Activated CD8-positive, alpha-beta T cell treated with anti-CD3 and anti-CD28 coated beads for 36 hours (primary cell): ENCODE measurements around the gene MAGEA9B. TPM values are rescaled to one million over a fixed set of nuclear protein-coding genes. Genes with fewer than 3 reads are reported as not detected.
"Not testable (repeated sequence)": the region's sequence is repeated elsewhere in the genome, so short reads cannot be mapped to it uniquely, and the experiment has no call there.

Source experiments
- ATAC-seq: fragments of 200-7000 bp; cut with Tn5 transposase; one replicate; pipeline ENCODE4 v1.10.0; 2021; ENCODE audit warnings: mild to moderate bottlenecking, moderate library complexity
- CTCF ChIA-PET: fragments of 350-600 bp; sonication (Branson Sonifier 250); formaldehyde crosslinking; loops from one replicate; lab custom pipeline; 2021; ENCODE audit warnings: antibody characterized with exemption; lab: Charles Lee
- POLR2A ChIA-PET: fragments of 350-600 bp; sonication (Branson Sonifier 250); formaldehyde crosslinking; loops from one replicate; lab custom pipeline; 2021; ENCODE audit warnings: antibody characterized with exemption; lab: Charles Lee
- DNase-seq: peaks from one replicate; pipeline ENCODE4 v3.0.0-alpha.2; 2020
- H3K27ac Mint-ChIP-seq: one replicate; pipeline ENCODE4 v1.8.0; 2021; ENCODE audit warnings: mild to moderate bottlenecking, mixed read lengths
- H3K27me3 Mint-ChIP-seq: one replicate; pipeline ENCODE4 v1.8.0; 2021; ENCODE audit warnings: mixed read lengths
- H3K36me3 Mint-ChIP-seq: one replicate; pipeline ENCODE4 v1.8.0; 2021; ENCODE audit warnings: low read depth, mixed read lengths
- H3K4me1 Mint-ChIP-seq: one replicate; pipeline ENCODE4 v1.8.0; 2021; ENCODE audit warnings: low read depth, mixed read lengths
- H3K4me3 Mint-ChIP-seq: one replicate; pipeline ENCODE4 v1.8.0; 2021; ENCODE audit warnings: mild to moderate bottlenecking, moderate library complexity, mixed read lengths
- H3K9me3 Mint-ChIP-seq: one replicate; pipeline ENCODE4 v1.8.0; 2021; ENCODE audit warnings: mixed read lengths
- intact Hi-C: fragments of 100-400 bp; cut with micrococcal nuclease; formaldehyde crosslinking; loops from one replicate; pipeline ENCODE4 v1.10.0; 2022
- total RNA-seq, 2 experiments: library from RNA; stranded (reverse); gene quantifications; one replicate each; pipeline ENCODE4 v1.2.3, GENCODE V29; 2021
- TF ChIP-seq, protein P1 (sequence below): fragments of 200-600 bp; IDR thresholded peaks from one replicate; pipeline ENCODE4 v1.8.0; 2022; ENCODE audit warnings: antibody characterized with exemption, mild to moderate bottlenecking

MAGEA9B gene
- total RNA-seq, 2 experiments from 2014 or later = not detected

DNA sequence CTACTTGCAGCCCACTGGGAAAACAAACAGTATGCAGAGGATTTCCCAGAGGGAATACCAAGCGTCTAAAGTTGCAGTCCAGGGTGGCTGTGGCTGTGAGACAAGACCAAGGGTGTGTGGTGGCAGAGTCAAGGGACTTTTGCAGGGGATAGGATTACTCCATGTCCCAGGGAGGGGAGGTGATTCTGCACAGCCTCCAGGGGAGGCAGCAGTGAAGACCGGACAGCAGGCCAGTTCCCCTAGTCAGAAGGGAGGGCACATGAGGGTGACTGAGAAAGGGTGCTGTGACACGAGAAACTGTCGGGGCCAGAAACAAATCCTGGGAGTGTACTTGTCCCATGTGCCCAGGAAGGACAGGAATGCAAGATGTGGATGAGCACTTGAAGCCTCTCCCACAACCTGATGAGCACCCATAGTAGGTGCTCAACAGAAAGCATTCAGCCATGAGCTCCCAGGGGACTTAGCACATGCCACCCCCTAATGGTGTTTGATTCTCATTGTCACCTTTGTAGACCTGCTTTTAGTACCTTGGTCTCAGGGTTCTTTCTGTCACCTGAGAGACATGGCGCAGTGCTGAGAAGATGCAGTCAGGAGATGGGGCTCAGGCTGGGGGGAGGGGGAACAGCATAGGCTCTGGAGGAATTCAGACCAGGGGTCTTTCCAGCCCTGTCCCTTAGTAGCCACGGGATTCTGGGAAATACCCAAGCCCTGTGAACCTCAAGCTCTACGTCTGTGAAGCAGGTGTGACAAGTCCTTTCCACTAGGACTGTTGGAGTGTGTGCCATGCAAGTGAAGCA, 19.4 kb downstream of the MAGEA9B start:
- DNase-seq = no peak
- no peak overlapping the region for H3K4me3 Mint-ChIP-seq
- intact Hi-C loops = no loop called here
- ChIA-PET POLR2A (no interaction called here), CTCF (no interaction called here)
- H3K9me3 Mint-ChIP-seq = no peaks in the 10 kb centered on the region
- no peak overlapping the region for H3K27ac Mint-ChIP-seq
- H3K36me3 Mint-ChIP-seq = no peaks in the 10 kb centered on the region
- H3K4me1 Mint-ChIP-seq = peaks cover 7% of the 10 kb centered on the region
- peaks cover 2% of the 10 kb centered on the region for H3K27me3 Mint-ChIP-seq
- TF ChIP-seq, protein P1, sequence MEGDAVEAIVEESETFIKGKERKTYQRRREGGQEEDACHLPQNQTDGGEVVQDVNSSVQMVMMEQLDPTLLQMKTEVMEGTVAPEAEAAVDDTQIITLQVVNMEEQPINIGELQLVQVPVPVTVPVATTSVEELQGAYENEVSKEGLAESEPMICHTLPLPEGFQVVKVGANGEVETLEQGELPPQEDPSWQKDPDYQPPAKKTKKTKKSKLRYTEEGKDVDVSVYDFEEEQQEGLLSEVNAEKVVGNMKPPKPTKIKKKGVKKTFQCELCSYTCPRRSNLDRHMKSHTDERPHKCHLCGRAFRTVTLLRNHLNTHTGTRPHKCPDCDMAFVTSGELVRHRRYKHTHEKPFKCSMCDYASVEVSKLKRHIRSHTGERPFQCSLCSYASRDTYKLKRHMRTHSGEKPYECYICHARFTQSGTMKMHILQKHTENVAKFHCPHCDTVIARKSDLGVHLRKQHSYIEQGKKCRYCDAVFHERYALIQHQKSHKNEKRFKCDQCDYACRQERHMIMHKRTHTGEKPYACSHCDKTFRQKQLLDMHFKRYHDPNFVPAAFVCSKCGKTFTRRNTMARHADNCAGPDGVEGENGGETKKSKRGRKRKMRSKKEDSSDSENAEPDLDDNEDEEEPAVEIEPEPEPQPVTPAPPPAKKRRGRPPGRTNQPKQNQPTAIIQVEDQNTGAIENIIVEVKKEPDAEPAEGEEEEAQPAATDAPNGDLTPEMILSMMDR = no peak
- no peak for ATAC-seq

DNA sequence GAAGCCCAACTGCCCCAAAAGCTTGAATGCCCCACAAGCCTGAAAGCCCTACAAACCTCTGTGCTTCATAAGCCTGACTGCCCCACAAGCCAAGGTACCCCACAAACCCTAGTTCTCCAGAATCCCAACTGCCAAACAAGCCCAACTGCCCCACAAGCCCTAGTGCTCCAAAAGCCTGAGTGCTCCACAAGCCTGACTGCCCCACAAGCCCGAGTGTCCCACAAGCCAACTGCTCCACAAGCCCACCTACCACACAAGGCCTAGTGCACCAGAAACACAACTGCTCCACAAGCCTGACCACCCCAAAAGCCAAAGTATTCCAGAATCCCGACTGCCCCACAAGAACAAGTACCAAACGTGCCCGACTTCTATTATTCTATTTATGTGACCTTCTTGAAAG, 23.9 kb downstream of the MAGEA9B start:
- ATAC-seq (no peak), DNase-seq (no peak)
- ChIA-PET CTCF (no interaction called here), POLR2A (no interaction called here)
- H3K36me3 Mint-ChIP-seq = no peaks in the 10 kb centered on the region
- intact Hi-C loops = no loop called here
- no peaks in the 10 kb centered on the region for H3K9me3 Mint-ChIP-seq
- H3K4me1 Mint-ChIP-seq = no peaks in the 10 kb centered on the region
- TF ChIP-seq, protein P1 = no peak
- H3K27ac Mint-ChIP-seq = no peak overlapping the region
- no peaks in the 10 kb centered on the region for H3K27me3 Mint-ChIP-seq
- no peak overlapping the region for H3K4me3 Mint-ChIP-seq

DNA sequence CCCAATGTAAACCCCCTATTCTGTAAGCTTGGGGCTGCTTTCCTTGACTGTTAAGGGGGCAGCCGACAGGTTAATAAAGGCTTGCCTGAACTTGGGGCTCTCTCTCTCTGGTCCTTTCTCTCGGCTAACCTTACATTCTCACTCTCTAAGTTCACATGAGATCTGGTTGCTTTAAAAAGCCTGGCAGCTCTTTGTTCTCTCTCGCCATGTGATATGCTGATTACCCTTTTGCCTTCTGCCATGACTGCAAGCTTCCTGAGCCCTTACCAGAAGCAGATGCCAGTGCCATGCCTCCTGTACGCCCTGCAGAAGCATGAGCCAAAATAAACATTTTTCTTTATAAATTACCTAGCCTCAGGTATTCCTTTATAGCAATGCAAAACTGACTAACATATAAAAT, 32.0 kb downstream of the MAGEA9B start:
- H3K27me3 Mint-ChIP-seq, DNase-seq, intact Hi-C loops, H3K4me3 Mint-ChIP-seq, H3K4me1 Mint-ChIP-seq, H3K36me3 Mint-ChIP-seq, ATAC-seq, H3K27ac Mint-ChIP-seq, POLR2A ChIA-PET, CTCF ChIA-PET, H3K9me3 Mint-ChIP-seq: not testable (repeated sequence)

DNA sequence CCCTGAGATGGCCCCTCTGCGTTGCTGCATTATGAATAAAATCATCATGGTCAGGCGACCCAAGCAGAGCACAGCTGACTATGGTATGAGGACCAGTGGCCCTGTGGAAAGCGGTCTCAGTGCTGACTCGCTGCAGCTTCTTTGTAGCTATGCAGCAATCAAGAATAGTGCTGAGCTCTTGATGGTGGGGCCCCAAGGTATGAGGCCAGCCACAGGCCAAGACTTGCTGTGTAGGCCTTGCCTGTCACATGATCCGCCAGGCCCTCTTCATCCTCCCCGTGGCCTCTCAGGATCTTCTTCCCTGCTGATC, 35.4 kb downstream of the MAGEA9B start:
- POLR2A ChIA-PET, CTCF ChIA-PET: not testable (repeated sequence)

DNA sequence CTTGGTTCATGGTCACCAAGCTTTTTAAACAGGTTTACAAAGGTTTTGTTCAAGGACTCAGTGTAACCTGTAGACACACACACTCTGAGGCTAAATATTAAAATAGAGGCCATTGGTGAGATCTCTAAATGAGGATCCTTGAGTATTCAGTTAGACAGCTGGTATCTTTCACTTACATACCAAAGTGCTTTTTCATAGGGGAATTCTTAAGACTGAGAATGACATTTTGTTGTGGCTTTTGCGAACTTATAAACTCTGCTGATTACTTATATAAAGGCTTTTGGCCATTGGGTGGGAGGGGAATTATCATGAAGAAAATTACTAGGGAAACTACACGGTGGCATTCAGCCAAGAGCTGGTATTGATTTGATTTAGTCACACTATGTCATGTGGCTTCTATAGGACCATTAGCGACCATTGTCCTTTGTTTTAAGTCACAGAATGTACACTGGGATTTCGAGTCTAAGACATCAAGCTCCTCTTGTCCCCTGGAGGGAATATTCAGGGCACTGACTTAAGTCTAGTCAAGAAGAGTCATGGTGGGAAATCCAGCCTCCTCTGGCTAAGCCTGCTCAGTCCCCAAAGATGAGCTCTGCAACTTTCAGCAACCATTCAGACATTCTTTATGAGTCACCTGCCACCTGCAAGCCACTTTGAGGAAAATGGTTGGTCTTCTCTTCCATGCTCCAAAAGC, 35.9 kb downstream of the MAGEA9B start:
- H3K27ac Mint-ChIP-seq, POLR2A ChIA-PET, CTCF ChIA-PET, H3K36me3 Mint-ChIP-seq, H3K4me1 Mint-ChIP-seq, H3K9me3 Mint-ChIP-seq, H3K27me3 Mint-ChIP-seq, H3K4me3 Mint-ChIP-seq, DNase-seq, intact Hi-C loops: not testable (repeated sequence)
- peak; percentile 57 for ATAC-seq

More for the DNA sequence above, 35.4 kb downstream of the MAGEA9B start:
- intact Hi-C loops, H3K4me3 Mint-ChIP-seq, H3K27me3 Mint-ChIP-seq, H3K9me3 Mint-ChIP-seq, H3K4me1 Mint-ChIP-seq, DNase-seq, ATAC-seq, H3K36me3 Mint-ChIP-seq, H3K27ac Mint-ChIP-seq: not testable (repeated sequence)

DNA sequence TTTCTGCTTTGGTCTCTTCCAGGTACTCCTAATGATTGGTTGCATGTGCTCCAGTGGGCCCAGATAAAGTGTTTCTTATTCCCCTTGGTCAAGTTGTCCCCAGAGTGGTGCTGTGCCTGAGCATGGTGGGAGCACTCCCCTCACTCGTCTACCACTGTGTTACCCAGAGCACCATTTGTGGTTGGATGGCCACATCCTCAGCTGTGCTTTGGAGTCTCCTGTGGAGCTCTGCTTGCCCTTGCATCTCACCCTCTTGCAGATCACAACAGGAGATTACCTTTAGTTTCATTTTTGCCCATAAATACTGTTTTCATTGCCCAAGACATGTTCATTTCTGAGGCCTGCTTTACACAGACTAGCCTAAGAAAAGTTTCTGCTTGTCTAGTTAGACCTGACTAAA, 36.8 kb downstream of the MAGEA9B start:
- intact Hi-C loops, H3K4me1 Mint-ChIP-seq, H3K4me3 Mint-ChIP-seq, H3K9me3 Mint-ChIP-seq, H3K27me3 Mint-ChIP-seq, H3K36me3 Mint-ChIP-seq, POLR2A ChIA-PET, CTCF ChIA-PET: not testable (repeated sequence)
- H3K27ac Mint-ChIP-seq = peak overlapping the region; percentile 49
- DNase-seq = peak; percentile 30
- peak; percentile 29 for ATAC-seq

DNA sequence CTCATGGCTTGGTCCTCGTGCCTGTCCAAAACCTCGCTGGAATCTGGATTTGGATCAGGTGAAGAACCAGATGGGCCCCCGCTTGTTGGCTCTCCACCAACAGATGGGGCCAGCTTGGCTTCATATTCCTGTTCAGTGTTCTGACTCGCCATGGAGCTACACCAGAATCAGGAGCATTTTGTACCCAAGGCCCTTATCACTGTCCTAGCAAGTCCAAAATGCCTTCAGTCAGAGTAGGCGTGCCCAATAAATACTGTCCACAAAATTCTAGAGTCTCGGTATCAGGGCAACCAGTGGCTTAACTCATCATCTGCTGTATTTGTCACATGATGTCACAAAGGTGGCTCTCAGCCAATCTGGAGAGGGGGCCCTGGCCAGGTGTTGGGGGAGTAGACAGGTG, 37.6 kb downstream of the MAGEA9B start, which contains the start of gene HSFX3:
Gene HSFX3 (minus strand): TSS at position 224 of the 400 bp plus-strand sequence. CDS start 72 bp downstream, at position 152.
- H3K27me3 Mint-ChIP-seq, DNase-seq, ATAC-seq, H3K4me1 Mint-ChIP-seq, POLR2A ChIA-PET, CTCF ChIA-PET, H3K9me3 Mint-ChIP-seq, H3K36me3 Mint-ChIP-seq, H3K4me3 Mint-ChIP-seq: not testable (repeated sequence)
- H3K27ac Mint-ChIP-seq = peak within 1 kb of the TSS; percentile 49
- intact Hi-C loops = loop anchor here (10.0 kb wide), 1 partner anchor 385 kb away; the partner anchor contains the start of gene EOLA2

DNA sequence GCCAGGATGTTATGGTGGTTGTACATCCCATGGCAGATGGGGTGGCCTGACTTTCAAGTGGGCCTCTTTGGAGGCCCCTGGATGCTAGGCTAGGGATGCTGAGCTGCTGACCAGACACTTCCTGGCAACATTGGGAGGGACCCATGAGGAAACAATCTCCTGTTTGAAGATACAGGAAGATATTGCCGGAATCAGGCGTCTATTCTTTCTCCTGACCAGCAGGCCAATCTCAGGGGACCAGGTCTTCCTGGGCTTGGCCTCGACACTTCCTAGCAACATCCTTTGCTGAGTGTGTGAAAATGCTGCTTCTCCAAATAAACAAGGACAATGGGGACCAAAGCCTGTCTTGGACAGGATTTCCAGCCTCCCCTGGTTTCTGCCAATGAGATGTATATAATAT, 39.5 kb downstream of the MAGEA9B start:
- H3K27me3 Mint-ChIP-seq, CTCF ChIA-PET, H3K36me3 Mint-ChIP-seq, H3K4me3 Mint-ChIP-seq, H3K4me1 Mint-ChIP-seq, POLR2A ChIA-PET, H3K9me3 Mint-ChIP-seq, ATAC-seq, DNase-seq, H3K27ac Mint-ChIP-seq: not testable (repeated sequence)
- intact Hi-C loops = loop anchor here (10.0 kb wide), 1 partner anchor 387 kb away; the partner anchor contains the start of gene EOLA2

DNA sequence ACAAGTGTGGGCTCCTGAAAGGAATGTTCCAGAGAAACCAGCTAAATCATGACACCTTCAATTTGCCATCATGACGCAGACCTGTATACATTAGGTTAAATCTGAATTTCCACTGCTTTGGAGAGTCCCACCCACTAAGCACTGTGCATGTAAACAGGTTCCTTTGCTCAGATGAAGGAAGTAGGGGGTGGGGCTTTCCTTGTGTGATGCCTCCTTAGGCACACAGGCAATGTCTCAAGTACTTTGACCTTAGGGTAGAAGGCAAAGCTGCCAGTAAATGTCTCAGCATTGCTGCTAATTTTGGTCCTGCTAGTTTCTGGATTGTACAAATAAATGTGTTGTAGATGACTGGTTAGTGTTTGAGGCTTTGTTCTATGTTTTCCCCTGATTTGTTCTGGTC, 40.3 kb downstream of the MAGEA9B start:
- intact Hi-C loops = loop anchor here (10.0 kb wide), 1 partner anchor 388 kb away; the partner anchor contains the start of gene EOLA2
- CTCF ChIA-PET, H3K27me3 Mint-ChIP-seq, H3K27ac Mint-ChIP-seq, H3K4me1 Mint-ChIP-seq, H3K9me3 Mint-ChIP-seq, POLR2A ChIA-PET, DNase-seq, ATAC-seq, H3K4me3 Mint-ChIP-seq, H3K36me3 Mint-ChIP-seq: not testable (repeated sequence)
